Measurements from ENCODE around the gene FGD3.

FGD3 gene

DNA sequence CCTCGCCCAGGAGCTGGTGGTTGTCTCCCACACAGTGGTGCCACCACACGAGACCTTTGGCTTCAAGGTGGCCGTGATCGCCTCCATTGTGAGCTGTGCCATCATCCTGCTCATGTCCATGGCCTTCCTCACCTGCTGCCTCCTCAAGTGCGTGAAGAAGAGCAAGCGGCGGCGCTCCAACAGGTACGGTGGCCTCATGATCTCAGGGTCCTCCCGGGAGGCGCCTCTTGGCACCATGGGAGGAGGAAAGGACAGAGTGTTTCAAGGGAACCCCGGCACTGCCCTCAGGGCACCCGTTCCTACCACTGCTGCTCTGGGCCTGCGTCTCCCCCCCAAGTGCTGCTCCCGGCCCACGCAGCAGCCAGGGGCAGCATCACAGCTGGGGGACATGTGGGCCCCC lies 130.5 kb downstream of the FGD3 start:
- DNase-seq: no peak

DNA sequence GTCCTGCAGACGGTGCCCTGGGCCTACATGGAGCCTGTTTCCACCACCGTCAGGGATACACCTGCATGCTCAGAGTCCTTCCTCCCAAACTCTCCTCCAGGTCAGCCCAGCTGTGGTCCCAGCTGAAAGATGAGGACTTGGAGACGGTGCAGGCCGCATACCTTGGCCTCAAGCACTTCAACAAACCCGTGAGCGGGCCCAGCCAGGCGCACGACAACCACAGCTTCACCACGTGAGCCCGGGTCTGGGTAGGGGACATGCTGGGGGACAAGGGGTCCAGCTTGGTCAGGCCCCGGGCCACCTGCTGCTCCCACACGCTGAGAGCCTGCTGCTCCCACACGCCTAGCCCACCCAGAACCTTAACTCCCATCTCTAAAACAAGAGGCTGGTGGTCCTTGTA lies 132.0 kb downstream of the FGD3 start:
- peak in 1 of 2 experiments; percentile 14 for DNase-seq

DNA sequence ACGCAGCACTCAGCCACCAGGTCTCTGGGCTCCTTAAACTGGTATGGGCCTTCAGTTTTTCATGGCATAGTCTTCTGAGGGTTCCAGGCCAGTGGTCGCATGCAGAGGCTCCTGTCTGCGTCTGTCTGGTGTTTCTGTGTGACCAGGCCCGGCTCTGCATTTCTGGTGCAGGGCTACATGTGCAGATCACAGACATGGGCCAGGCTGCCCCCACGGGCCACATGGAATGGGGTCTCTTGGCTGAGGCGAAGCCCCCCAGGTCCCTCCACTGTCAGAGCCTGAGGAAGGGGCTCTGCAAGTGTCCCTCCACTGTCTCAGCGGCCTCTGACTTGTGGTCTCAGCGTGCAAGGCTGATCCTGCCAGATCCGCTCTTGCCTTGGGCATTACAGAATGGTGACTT lies 133.1 kb downstream of the FGD3 start:
- DNase-seq: peak; percentile 11

DNA sequence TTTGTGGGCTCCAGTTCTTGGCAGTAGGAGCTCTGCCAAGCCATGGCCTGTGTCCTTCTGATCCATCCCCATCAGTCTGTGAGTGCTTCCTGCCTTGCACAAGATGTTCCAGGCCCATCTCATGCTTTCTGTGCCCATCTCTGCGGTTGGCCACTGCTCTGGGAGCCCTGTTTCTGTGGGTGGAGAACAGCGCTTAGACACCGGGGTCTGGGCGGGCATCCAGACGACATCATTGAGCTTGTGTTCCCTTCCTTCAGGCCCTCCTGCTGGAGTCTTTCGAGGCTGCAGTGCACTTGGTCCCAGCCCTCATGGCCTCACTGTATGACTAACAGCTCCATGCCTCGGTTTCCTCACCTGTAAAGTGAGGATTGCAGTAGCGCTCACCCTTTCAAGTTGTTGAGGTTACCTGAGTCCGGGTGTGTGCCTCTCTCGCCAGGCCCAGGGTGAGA lies 133.8 kb downstream of the FGD3 start:
- peak; percentile 12 to 16 for DNase-seq

DNA sequence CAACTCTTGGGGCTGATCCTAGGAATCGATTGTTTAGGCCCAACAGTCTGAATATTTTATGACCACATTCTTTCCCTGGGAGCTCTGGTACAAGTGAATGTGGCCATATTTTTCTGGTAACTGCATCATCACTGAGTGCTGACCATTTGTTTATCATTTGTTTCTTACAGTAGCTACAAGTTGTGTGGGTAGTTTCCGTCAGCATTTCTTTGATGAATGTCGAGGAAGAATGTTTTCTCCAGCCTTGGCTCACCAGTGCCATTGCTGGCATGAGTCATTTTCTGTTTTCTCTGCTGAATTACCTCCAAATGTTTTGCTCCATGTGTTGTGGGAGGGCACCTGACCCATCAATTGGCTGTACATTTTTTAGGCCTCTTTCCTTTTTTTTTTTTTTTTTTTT lies 134.6 kb downstream of the FGD3 start:
- peak; percentile 13 to 16 for DNase-seq

DNA sequence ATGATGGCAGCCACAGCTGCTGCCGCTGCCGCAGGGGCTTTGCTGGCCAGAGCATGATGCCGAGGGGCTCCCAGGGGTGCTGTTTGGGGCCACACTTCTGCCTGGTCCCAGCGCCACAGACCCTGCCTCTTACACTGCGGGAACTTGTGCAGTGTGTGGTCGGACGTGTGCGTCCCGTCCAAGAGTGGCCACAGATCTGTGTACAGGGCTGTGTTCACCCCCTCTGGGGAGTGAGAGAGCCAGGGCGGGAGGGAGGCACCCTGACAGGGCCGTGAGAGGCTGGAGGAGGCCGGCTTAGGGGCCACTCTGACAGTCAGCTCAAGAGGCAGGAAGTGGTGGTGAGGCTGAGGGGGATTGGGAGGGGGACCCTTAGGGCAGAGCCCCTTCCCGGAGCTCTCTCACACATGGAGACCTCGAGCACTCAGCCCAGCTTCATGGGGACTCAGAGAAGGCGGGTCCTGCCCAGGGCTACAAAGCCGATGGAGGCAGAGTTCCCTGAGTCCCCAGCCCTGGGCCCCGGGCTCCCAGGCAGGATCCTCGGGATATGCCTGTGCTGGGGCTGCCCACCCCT lies 135.6 kb downstream of the FGD3 start:
- DNase-seq: peak; percentile 38 to 48

DNA sequence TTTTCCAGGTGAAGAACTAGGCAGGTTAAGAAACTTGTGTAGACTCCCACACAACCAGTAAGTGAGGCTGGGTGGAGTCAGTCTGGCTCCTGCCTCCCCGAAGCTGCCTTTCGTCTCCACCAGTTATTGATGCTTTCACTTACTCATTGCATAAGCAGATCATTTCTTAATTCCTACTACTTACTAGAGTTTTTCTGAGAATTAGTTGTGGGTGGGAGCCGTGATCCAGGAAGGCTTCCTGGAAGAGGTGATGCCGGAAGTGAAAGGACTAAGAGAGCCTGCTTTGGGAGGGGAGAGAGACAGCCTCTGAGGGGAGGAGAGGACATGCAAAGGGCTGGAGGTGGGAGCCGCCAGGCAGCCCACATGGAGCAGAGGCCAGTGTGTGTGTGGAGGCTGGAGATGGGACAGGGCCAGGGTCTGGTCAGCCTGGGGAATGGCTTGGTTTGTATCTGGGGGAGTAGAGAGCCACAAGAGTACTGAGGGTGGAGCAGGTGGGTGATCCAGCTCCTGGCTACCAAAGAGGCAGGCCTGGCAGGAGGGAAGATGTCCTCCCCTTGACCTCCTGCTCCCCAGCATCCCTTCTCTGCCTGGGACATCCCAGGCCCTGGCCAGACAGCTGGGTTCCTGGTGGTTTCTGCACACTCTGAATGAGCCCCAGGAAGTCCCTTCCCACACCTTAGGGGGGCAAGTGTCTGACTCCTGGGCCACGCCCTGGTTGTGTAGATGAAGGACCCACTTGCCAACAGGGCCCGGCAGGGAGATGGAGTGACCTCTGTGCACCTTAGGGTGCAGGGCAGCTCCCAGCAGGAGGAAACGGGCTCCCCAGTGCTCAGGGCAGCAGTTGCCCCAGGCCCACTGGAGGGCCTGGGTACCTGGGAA lies 136.5 kb downstream of the FGD3 start:
- peak; percentile 69 to 72 for DNase-seq

DNA sequence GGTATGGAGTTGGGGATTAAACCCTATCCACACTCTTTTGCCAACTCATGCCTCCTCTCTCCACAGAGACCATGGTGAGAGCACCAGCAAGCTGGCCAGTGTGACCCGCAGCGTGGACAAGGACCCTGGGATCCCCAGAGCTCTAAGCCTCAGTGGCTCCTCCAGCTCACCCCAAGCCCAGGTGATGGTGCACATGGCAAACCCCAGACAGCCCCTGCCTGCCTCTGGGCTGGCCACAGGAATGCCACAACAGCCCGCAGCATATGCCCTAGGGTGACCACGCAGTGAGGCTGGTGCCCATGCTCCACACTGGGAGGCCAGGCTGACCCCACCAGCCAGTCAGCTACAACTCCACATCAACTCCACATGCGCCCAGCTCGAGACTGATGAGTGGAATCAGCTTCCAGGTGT lies 137.2 kb downstream of the FGD3 start:
- peak in 1 of 2 experiments; percentile 17 for DNase-seq

DNA sequence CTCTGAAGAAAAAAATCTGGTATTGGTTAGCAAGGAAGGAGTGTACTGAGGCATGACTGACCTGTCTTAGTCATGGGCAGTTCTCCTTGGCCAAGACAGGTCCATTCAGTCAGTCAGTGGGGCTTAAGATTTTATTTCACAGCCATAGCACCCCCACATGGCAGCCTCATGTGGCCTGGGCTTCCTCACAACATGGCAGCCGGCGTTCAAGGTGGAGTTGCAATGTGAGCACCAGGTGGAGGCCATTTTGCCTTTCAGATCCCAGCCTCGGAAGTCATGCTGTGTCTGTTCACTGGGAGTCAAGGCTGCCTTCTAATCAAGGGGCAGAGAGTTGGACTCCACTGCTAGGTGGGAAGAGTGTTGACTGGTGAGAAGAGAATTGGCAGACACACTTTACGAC lies 138.4 kb downstream of the FGD3 start:
- DNase-seq: peak; percentile 18 to 21

Data from activated T-cell treated with anti-CD3 and anti-CD28 coated beads, Interleukin-2, amount 50 U/mL, for 48 hours (primary cell).